Breast epithelium (tissue), 4 donors: ENCODE results near the gene SLC22A7. TPM values are rescaled to one million over a fixed set of nuclear protein-coding genes. Genes with fewer than 3 reads are reported as not detected.

ENCODE experiments used
- DNase-seq, 2 donors: peaks; one replicate each; pipeline ENCODE4 v3.0.0-alpha.2; 2019; ENCODE audit warnings: low spot score in 2 of 2
- H3K27ac ChIP-seq, 2 donors: fragments of 200-600 bp; sonication (generic) in 1 of 2; one replicate each; pipeline ENCODE4 v1.5.1; 2016 to 2019; ENCODE audit warnings: mild to moderate bottlenecking in 1 of 2
- H3K27me3 ChIP-seq, 2 donors: fragments of 200-600 bp; sonication (generic) in 1 of 2; one replicate each; pipeline versions ENCODE4 v1.5.1 to v1.6.0; 2017 to 2019; ENCODE audit warnings: control low read depth in 1 of 2, mild to moderate bottlenecking in 1 of 2
- H3K36me3 ChIP-seq: fragments of 200-600 bp; one replicate; pipeline ENCODE4 v1.5.1; 2019
- H3K4me1 ChIP-seq, 2 donors: fragments of 200-600 bp; sonication (generic); one replicate each; pipeline ENCODE4 v1.5.1; 2016 to 2019; ENCODE audit warnings: control low read depth in 1 of 2
- H3K4me3 ChIP-seq, 3 donors: fragments of 200-600 bp; sonication (generic); 1 replicate in 2 of 3; 2 replicates in 1 of 3; pipeline ENCODE4 v1.5.1; 2016 to 2019; ENCODE audit warnings: mild to moderate bottlenecking in 3 of 3, moderate library complexity in 2 of 3
- H3K9me3 ChIP-seq, 2 donors: fragments of 200-600 bp; sonication (generic) in 1 of 2; one replicate each; pipeline ENCODE4 v1.5.1; 2016 to 2019; ENCODE audit warnings: control low read depth in 1 of 2
- POLR2A ChIP-seq: fragments of 450-650 bp; IDR thresholded peaks from one replicate; pipeline ENCODE4 v1.6.1; 2016; ENCODE audit warnings: antibody characterized with exemption, mild to moderate bottlenecking, moderate library complexity
- POLR2AphosphoS5 ChIP-seq, 3 donors: sonication (generic); formaldehyde crosslinking; IDR thresholded peaks; one replicate each; pipeline ENCODE4 v1.6.1; 2017; ENCODE audit warnings: antibody characterized with exemption in 3 of 3
- intact Hi-C: fragments of 100-400 bp; cut with DNase I; formaldehyde crosslinking; loops from one replicate; pipeline ENCODE4 v1.15.1; 2023; ENCODE audit warnings: low total_unique reads
- total RNA-seq, 3 donors: library from RNA; depleted of rRNA; stranded (reverse); fragments of >200 nt; gene quantifications; one replicate each; pipeline ENCODE4 v1.1.0, GENCODE V29; 2016
- TF ChIP-seq, protein P1 (sequence below), 3 donors: fragments of 450-650 bp; IDR thresholded peaks; one replicate each; pipeline ENCODE4 v1.5.1; 2016 to 2017; ENCODE audit warnings: antibody characterized with exemption in 3 of 3, mild to moderate bottlenecking in 3 of 3, moderate library complexity in 3 of 3

The SLC22A7 gene
- total RNA-seq, 3 donors from 2014 or later: not detected

DNA sequence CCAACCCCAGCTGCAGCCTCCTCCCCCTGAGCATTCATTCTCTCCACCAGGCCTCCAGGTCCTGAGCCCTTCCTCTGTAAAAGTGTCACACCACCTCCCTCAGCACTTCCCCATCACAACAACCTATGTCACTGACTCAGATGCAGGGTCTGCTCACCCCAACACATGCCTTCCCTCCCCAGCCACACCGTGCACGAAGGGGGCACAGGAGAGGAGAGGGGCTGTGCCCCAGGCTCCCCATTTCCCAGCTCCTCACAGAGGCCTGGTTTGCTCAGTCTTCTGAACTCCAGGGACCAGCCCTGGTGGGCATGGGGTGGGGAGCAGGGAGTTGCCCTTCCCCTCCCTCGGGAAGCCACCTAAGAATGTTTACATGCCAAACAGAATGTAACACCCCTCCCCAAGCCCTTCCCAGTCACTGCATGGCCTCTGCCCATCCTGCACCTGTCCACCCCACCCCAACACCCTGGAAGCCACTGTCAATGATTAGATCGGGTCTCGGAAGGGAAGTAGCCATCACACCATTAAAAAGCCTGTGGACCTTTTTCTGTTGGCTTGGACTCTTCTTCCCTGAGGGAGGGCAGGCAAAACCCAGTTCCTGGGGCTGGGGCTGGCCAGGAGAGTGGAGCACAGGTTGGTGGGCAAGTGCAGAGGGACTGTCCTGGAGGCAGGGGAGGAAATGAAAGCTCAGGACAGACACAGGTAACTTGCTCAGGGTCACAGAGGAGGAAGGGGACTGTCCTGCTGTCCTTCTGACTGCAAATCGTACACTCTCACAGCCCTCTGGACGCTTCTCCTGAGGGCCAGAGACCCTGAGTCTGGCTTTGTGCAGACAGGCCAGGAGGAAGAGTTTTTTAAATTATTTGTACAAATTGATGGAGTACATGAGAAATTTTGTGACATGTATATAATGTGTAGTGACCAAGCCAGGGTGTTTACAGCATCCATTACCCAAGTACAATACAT, 10.1 kb upstream of the SLC22A7 start:
- H3K4me3 ChIP-seq: no peak overlapping the region
- TF ChIP-seq POLR2AphosphoS5 (IDR thresholded peaks at IDR 0.05): no peak
- TF ChIP-seq, protein P1, sequence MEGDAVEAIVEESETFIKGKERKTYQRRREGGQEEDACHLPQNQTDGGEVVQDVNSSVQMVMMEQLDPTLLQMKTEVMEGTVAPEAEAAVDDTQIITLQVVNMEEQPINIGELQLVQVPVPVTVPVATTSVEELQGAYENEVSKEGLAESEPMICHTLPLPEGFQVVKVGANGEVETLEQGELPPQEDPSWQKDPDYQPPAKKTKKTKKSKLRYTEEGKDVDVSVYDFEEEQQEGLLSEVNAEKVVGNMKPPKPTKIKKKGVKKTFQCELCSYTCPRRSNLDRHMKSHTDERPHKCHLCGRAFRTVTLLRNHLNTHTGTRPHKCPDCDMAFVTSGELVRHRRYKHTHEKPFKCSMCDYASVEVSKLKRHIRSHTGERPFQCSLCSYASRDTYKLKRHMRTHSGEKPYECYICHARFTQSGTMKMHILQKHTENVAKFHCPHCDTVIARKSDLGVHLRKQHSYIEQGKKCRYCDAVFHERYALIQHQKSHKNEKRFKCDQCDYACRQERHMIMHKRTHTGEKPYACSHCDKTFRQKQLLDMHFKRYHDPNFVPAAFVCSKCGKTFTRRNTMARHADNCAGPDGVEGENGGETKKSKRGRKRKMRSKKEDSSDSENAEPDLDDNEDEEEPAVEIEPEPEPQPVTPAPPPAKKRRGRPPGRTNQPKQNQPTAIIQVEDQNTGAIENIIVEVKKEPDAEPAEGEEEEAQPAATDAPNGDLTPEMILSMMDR (IDR thresholded peaks at IDR 0.05): no peak
- TF ChIP-seq POLR2A: no peak
- intact Hi-C loops: no loop called here
- no peaks in the 10 kb centered on the region for H3K4me1 ChIP-seq
- no peak for DNase-seq
- H3K27ac ChIP-seq: no peak overlapping the region
- H3K36me3 ChIP-seq: no peaks in the 10 kb centered on the region
- no peaks in the 10 kb centered on the region for H3K9me3 ChIP-seq
- peaks cover 0 to 31% of the 10 kb centered on the region in 2 donors for H3K27me3 ChIP-seq

DNA sequence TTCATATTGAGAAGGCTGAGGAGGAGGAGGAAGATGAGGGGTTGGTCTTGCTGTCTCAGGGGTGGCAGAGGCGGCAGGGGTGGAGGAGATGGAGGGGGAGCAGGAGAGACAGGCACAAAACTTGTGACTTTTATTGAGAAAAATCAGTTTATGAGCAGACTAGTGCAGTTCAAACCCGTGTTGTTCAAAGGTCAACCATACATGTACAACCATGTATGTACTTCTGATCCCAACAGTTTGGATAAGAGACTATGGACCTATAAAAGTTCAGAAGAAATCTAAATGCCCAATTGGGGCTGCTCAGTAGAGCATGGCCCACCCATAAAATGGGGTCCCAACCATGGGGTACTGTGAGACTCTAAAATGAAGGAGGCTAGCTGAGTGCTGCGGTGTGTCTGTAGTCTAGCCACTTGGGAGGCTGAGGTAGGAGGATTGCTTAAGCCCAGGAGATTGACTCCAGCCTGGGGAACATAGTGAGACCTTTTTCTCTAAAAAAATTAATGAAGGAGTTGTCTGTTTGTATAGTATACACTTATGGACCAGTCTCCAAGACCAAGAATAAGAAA, 7.6 kb upstream of the SLC22A7 start:
- intact Hi-C loops: no loop called here
- Histone ChIP-seq H3K4me1 (no peaks in the 10 kb centered on the region), H3K27me3 (peaks cover 0 to 7% of the 10 kb centered on the region in 2 donors)

DNA sequence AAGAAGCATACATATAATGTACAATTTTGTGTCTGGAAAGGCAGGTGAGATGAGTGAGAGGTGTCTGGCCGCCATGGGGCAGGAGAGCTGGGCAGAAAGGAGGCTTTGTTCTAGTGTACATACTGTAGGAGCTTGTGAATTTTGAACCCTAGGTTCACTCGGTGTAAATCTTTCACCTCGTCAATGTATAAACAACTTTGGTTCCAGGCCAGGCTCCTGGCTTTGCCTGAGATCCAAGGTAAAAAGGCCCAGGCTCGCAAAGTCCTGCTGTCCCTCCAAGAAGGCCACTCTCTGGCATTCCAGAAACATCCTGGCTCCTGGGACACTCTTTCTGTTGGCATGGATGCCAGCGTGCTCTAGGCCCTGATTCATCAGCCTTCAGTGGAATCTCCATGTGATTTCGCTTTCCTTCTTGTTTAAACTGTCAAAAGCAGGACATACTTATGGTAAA, 7.1 kb upstream of the SLC22A7 start:
- Histone ChIP-seq H3K27me3 (peaks cover 0 to 2% of the 10 kb centered on the region in 2 donors), H3K36me3 (no peaks in the 10 kb centered on the region), H3K4me3 (no peak overlapping the region), H3K4me1 (no peaks in the 10 kb centered on the region), H3K27ac (no peak overlapping the region), H3K9me3 (no peaks in the 10 kb centered on the region)
- intact Hi-C loops: no loop called here
- DNase-seq: no peak
- TF ChIP-seq, protein P1 (IDR thresholded peaks at IDR 0.05): no peak
- TF ChIP-seq POLR2A: no peak
- no peak for TF ChIP-seq POLR2AphosphoS5 (IDR thresholded peaks at IDR 0.05)

More for the DNA sequence above, 7.6 kb upstream of the SLC22A7 start:
- H3K36me3 ChIP-seq: no peaks in the 10 kb centered on the region
- TF ChIP-seq POLR2A (no peak), POLR2AphosphoS5 (IDR thresholded peaks at IDR 0.05) (no peak)
- TF ChIP-seq, protein P1 (IDR thresholded peaks at IDR 0.05): no peak
- DNase-seq: no peak
- no peak overlapping the region for H3K4me3 ChIP-seq
- H3K9me3 ChIP-seq: no peaks in the 10 kb centered on the region
- H3K27ac ChIP-seq: no peak overlapping the region

DNA sequence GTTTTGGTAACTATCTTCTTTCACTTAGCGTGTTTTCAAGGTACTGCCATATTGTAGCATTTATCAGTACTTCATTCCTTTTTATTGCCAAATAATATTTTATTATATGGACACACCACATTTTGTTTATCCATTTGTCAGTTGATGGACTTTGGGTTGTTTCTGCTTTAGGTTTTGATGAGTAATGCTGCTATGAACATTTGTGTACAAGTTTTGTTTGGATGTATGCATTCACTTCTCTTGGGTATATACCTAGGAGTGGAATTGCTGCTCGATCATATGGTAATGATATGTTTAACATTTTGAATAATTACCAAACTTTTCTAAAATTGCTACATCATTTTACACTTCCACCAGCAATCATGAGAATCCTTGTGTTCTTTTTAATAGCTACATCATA, 6.4 kb upstream of the SLC22A7 start:
- intact Hi-C loops: no loop called here
- H3K4me3 ChIP-seq: no peak overlapping the region
- H3K36me3 ChIP-seq: no peaks in the 10 kb centered on the region
- H3K27ac ChIP-seq: no peak overlapping the region
- H3K27me3 ChIP-seq: no peaks in the 10 kb centered on the region
- DNase-seq: no peak
- H3K4me1 ChIP-seq: no peaks in the 10 kb centered on the region
- TF ChIP-seq POLR2A: no peak
- no peaks in the 10 kb centered on the region for H3K9me3 ChIP-seq

- intact Hi-C loops: no loop called here
- no peaks in the 10 kb centered on the region for H3K27me3 ChIP-seq
- TF ChIP-seq POLR2A (no peak), POLR2AphosphoS5 (IDR thresholded peaks at IDR 0.05) (no peak)
- TF ChIP-seq, protein P1 (IDR thresholded peaks at IDR 0.05): no peak
Observed at GRCh38 chr6:43292341-43292740, 5.7 kb upstream of the SLC22A7 start.

More at GRCh38 chr6:43292341-43292740, 5.7 kb upstream of the SLC22A7 start:
- no peaks in the 10 kb centered on the region for H3K4me1 ChIP-seq
- H3K36me3 ChIP-seq: no peaks in the 10 kb centered on the region
- no peaks in the 10 kb centered on the region for H3K9me3 ChIP-seq
- peak in 1 of 2 donors; percentile 39 for DNase-seq
- H3K27ac ChIP-seq: no peak overlapping the region
- no peak overlapping the region for H3K4me3 ChIP-seq
